GM12878 (cell line): Measurements from ENCODE around the gene SLC25A44. TPM values are rescaled to one million over a fixed set of nuclear protein-coding genes. Genes with fewer than 3 reads are reported as not detected.
A peak's percentile ranks its signal among the peaks of the same experiment; 100 is the strongest.

ENCODE experiments used
- ATF2 ChIP-seq: IDR thresholded peaks from 2 replicates; pipeline ENCODE4 v1.6.1; 2012; ENCODE audit warnings: low read length, inconsistent platforms
- ATF7 ChIP-seq: fragments of 450-650 bp; IDR thresholded peaks from 2 replicates; pipeline ENCODE4 v1.6.1; 2016; ENCODE audit warnings: low read depth, mild to moderate bottlenecking
- BHLHE40 ChIP-seq, 2 experiments: fragments of 450-650 bp in 1 of 2; IDR thresholded peaks; 2 replicates each; pipeline ENCODE4 v1.6.1; 2011 to 2017; ENCODE audit warnings: low read depth in 2 of 2, borderline replicate concordance in 1 of 2, improper control_type of control experiment in 1 of 2, low read length in 1 of 2, mild to moderate bottlenecking in 1 of 2
- CHD1 ChIP-seq: IDR thresholded peaks from 2 replicates; pipeline ENCODE4 v1.6.1; 2012; ENCODE audit warnings: low read depth, low read length, improper control_type of control experiment
- CREB1 ChIP-seq: IDR thresholded peaks from 2 replicates; pipeline ENCODE4 v1.6.1; 2012; ENCODE audit warnings: low read depth, mild to moderate bottlenecking, inconsistent platforms
- DPF2 ChIP-seq: fragments of 450-650 bp; IDR thresholded peaks from 2 replicates; pipeline ENCODE4 v1.6.1; 2017; ENCODE audit warnings: mild to moderate bottlenecking
- EZH2 ChIP-seq: IDR thresholded peaks from 2 replicates; pipeline ENCODE4 v1.6.1; 2012; ENCODE audit warnings: low read depth, mild to moderate bottlenecking, control low read depth, inconsistent platforms, low read length, borderline replicate concordance; ENCODE audit not compliant: control insufficient read depth
- HSF1 ChIP-seq: fragments of 150-350 bp; IDR thresholded peaks from 2 replicates; pipeline ENCODE4 v1.6.1; 2014; ENCODE audit warnings: mild to moderate bottlenecking, low read depth, low read length
- IRF5 ChIP-seq: fragments of 450-650 bp; IDR thresholded peaks from 2 replicates; pipeline ENCODE4 v1.6.1; 2017; ENCODE audit warnings: borderline replicate concordance
- MEF2B ChIP-seq: fragments of 450-650 bp; IDR thresholded peaks from 2 replicates; pipeline ENCODE4 v1.6.1; 2018; ENCODE audit warnings: mild to moderate bottlenecking, moderate library complexity; ENCODE audit not compliant: partially characterized antibody, poor library complexity, severe bottlenecking
- MYB ChIP-seq: fragments of 150-350 bp; IDR thresholded peaks from 2 replicates; pipeline ENCODE4 v1.6.1; 2014; ENCODE audit warnings: mild to moderate bottlenecking, low read depth, low read length, borderline replicate concordance
- PAX5 ChIP-seq: IDR thresholded peaks from 2 replicates; pipeline ENCODE4 v1.6.1; 2011; ENCODE audit warnings: low read depth, low read length, borderline replicate concordance
- PAX8 ChIP-seq: fragments of 450-650 bp; IDR thresholded peaks from 2 replicates; pipeline ENCODE4 v1.6.1; 2017; ENCODE audit warnings: mild to moderate bottlenecking, moderate library complexity
- PBX3 ChIP-seq: IDR thresholded peaks from 2 replicates; pipeline ENCODE4 v1.6.1; 2011; ENCODE audit warnings: mild to moderate bottlenecking, low read depth, low read length, moderate library complexity; ENCODE audit not compliant: insufficient replicate concordance
- PML ChIP-seq: IDR thresholded peaks from 2 replicates; pipeline ENCODE4 v1.6.1; 2012; ENCODE audit warnings: low read length, inconsistent platforms
- RELB ChIP-seq: fragments of 450-650 bp; IDR thresholded peaks from 2 replicates; pipeline ENCODE4 v1.6.1; 2017; ENCODE audit warnings: low read depth, mild to moderate bottlenecking, moderate library complexity
- SP1 ChIP-seq: IDR thresholded peaks from one replicate; pipeline ENCODE4 v1.6.1; 2011; ENCODE audit warnings: low read depth, low read length
- SREBF1 ChIP-seq: IDR thresholded peaks from 2 replicates; pipeline ENCODE4 v1.6.1; 2012; ENCODE audit warnings: mild to moderate bottlenecking, low read length
- USF1 ChIP-seq: IDR thresholded peaks from 2 replicates; pipeline ENCODE4 v1.6.1; 2011; ENCODE audit warnings: borderline replicate concordance, low read depth, mild to moderate bottlenecking, moderate library complexity, mixed read lengths, low read length; ENCODE audit not compliant: insufficient read depth; ENCODE audit errors: extremely low read length
- ZBED1 ChIP-seq: IDR thresholded peaks from 2 replicates; pipeline ENCODE4 v1.6.1; 2016; ENCODE audit warnings: borderline replicate concordance
- ZNF207 ChIP-seq: fragments of 450-650 bp; IDR thresholded peaks from 2 replicates; pipeline ENCODE4 v1.6.1; 2014; ENCODE audit warnings: antibody characterized with exemption, mild to moderate bottlenecking, borderline replicate concordance
- ZNF24 ChIP-seq: fragments of 450-650 bp; IDR thresholded peaks from 2 replicates; pipeline ENCODE4 v1.6.1; 2017; ENCODE audit warnings: antibody characterized with exemption, mild to moderate bottlenecking
- polyA plus RNA-seq, 11 experiments: library from polyadenylated mRNA; depleted of rRNA in 4 of 11; unstranded in 6 of 11; stranded (reverse) in 5 of 11; fragments of >200 nt; fragmentation: Nextera tagmentation in 4 of 11; fragmentation: Illumina TruSeq in 1 of 11; extraction: Ambion mirVana in 4 of 11; extraction: Trizol in 1 of 11; gene quantifications; 1 replicate in 1 of 11; 2 replicates in 10 of 11; pipeline versions ENCODE4 v1.2.1 to v1.2.3, GENCODE V29; 2011 to 2016; ENCODE audit warnings: inconsistent platforms in 2 of 11, missing spikeins in 2 of 11, low read depth in 1 of 11
- total RNA-seq, 4 experiments: library from RNA; depleted of rRNA in 3 of 4; stranded (reverse); fragments of >200 nt in 3 of 4; fragmentation: Illumina TruSeq in 1 of 4; extraction: Trizol in 1 of 4; gene quantifications; 2 replicates each; pipeline versions ENCODE4 v1.2.1 to v1.2.3, GENCODE V29; 2013 to 2021

SLC25A44 gene
- total and polyA plus RNA-seq, 10 of the 15 experiments (the other 5 are each of a cell fraction or from before 2014, with no cell fraction given) = 7.1 to 43.3 (median 30.4) TPM

GRCh38 chr1:156226116-156226538, 32.2 kb downstream of the SLC25A44 start (continued):
- TF ChIP-seq MEF2B = peak; percentile 95
- peak; percentile 78; the same call in 1 of the 2 replicates for TF ChIP-seq PML
- peak; percentile 56 for TF ChIP-seq SP1
- TF ChIP-seq ZNF24 = peak; percentile 55; the same call in 1 of the 2 replicates
- TF ChIP-seq ATF2 = peak; percentile 88
- TF ChIP-seq SREBF1 = no peak
- no peak for TF ChIP-seq HSF1
- peak; percentile 92 to 94 for TF ChIP-seq BHLHE40 (IDR thresholded peaks at IDR 0.05; ENCODE audit: borderline replicate concordance in 1 of 2, low read depth in 2 of 2, low read length in 1 of 2)
- TF ChIP-seq CREB1 = no peak
- peak; percentile 77 for TF ChIP-seq ZBED1
- 0 out of 2 replicates have a peak, but pooled peaks have one; percentile 56 for TF ChIP-seq MYB
- TF ChIP-seq IRF5 = no peak
- no peak for TF ChIP-seq USF1
- no peak for TF ChIP-seq ZNF207
- peak; percentile 55 for TF ChIP-seq PBX3
- TF ChIP-seq ATF7 = peak; percentile 61
- peak; percentile 94 for TF ChIP-seq RELB
- TF ChIP-seq EZH2 = no peak
- TF ChIP-seq PAX8 = no peak
- TF ChIP-seq DPF2 = peak; percentile 80
- TF ChIP-seq CHD1 = no peak
- TF ChIP-seq PAX5 = peak; percentile 74; the same call in 1 of the 2 replicates
